Dermis blood vessel endothelial cell (primary cell): ENCODE results near the gene SIM1. TPM values are rescaled to one million over a fixed set of nuclear protein-coding genes. Genes with fewer than 3 reads are reported as not detected.
A peak's percentile ranks its signal among the peaks of the same experiment; 100 is the strongest.
"Not testable (repeated sequence)": the region's sequence is repeated elsewhere in the genome, so short reads cannot be mapped to it uniquely, and the experiment has no call there.

Source experiments
- DNase-seq: peaks from one replicate; pipeline ENCODE4 v3.0.0; 2010
- total RNA-seq: library from RNA; depleted of rRNA; stranded (reverse); fragments of >200 nt; gene quantifications from 2 replicates; pipeline ENCODE4 v1.2.3, GENCODE V29; 2014

The SIM1 gene
- total RNA-seq, 1 donor from 2014 or later: 0.17 TPM

GRCh38 chr6:100426241-100426640 lies 38.5 kb downstream of the SIM1 start:
- DNase-seq: no peak

- DNase-seq: no peak
These were observed 44.0 kb downstream of the SIM1 start for GRCh38 chr6:100420711-100421110.

GRCh38 chr6:100417036-100417435 lies 47.7 kb downstream of the SIM1 start:
- DNase-seq: no peak

- peak; percentile 4 for DNase-seq
These were observed 49.0 kb downstream of the SIM1 start for GRCh38 chr6:100415768-100416167.

- DNase-seq: no peak
These were observed 51.8 kb downstream of the SIM1 start for GRCh38 chr6:100412872-100413271.

- DNase-seq: no peak
These were observed 60.7 kb downstream of the SIM1 start for GRCh38 chr6:100404051-100404450.

GRCh38 chr6:100393493-100393892 lies 71.2 kb downstream of the SIM1 start:
- DNase-seq: no peak

- no peak for DNase-seq
These were observed 72.3 kb downstream of the SIM1 start for GRCh38 chr6:100392423-100392822.

- no peak for DNase-seq
These were observed 75.7 kb downstream of the SIM1 start for GRCh38 chr6:100388868-100389519.

GRCh38 chr6:100382767-100383195 lies 81.9 kb downstream of the SIM1 start:
- peak; percentile 64 for DNase-seq

GRCh38 chr6:100382031-100382430 lies 82.7 kb downstream of the SIM1 start:
- no peak for DNase-seq

- DNase-seq: no peak
These were observed 83.6 kb downstream of the SIM1 start for GRCh38 chr6:100381111-100381510.

- no peak for DNase-seq
These were observed 85.3 kb downstream of the SIM1 start for GRCh38 chr6:100379386-100379785.

- no peak for DNase-seq
These were observed 86.1 kb downstream of the SIM1 start for GRCh38 chr6:100378576-100378975.

GRCh38 chr6:100376103-100376502 lies 88.6 kb downstream of the SIM1 start:
- DNase-seq: no peak

- DNase-seq: no peak
These were observed 92.2 kb downstream of the SIM1 start for GRCh38 chr6:100372326-100373091.

- no peak for DNase-seq
These were observed 93.1 kb downstream of the SIM1 start for GRCh38 chr6:100371591-100371990.

GRCh38 chr6:100370265-100370664 lies 94.5 kb downstream of the SIM1 start:
- peak; percentile 16 for DNase-seq

- DNase-seq: no peak
These were observed 98.3 kb downstream of the SIM1 start for GRCh38 chr6:100366419-100366818.

- no peak for DNase-seq
These were observed 101.1 kb downstream of the SIM1 start for GRCh38 chr6:100363651-100364050.

- not testable (repeated sequence) for DNase-seq
These were observed 109.7 kb downstream of the SIM1 start for GRCh38 chr6:100354736-100355641.

- no peak for DNase-seq
These were observed 111.3 kb downstream of the SIM1 start for GRCh38 chr6:100353276-100354015.
